GM08714 (cell line): Measurements from ENCODE around the gene PRR14L.

ENCODE experiments used
- H3K4me3 ChIP-seq: fragments of 200-500 bp; sonication (Bioruptor generic); 2 replicates; pipeline ENCODE4 v1.5.1; 2014; ENCODE audit warnings: mild to moderate bottlenecking, low read length, inconsistent platforms
- ZNF274 ChIP-seq: IDR thresholded peaks from 2 replicates; pipeline ENCODE4 v1.6.1; 2012; ENCODE audit warnings: mild to moderate bottlenecking, low read depth, low read length

Gene PRR14L

GRCh38 chr22:31651664-31652063 lies 98.3 kb downstream of the PRR14L start:
- TF ChIP-seq ZNF274 = no peak
- no peak overlapping the region for H3K4me3 ChIP-seq

- no peak for TF ChIP-seq ZNF274
- H3K4me3 ChIP-seq = no peak overlapping the region
These were observed 99.5 kb downstream of the PRR14L start for GRCh38 chr22:31650391-31650790.

- H3K4me3 ChIP-seq = no peak overlapping the region
- TF ChIP-seq ZNF274 = no peak
These were observed 102.2 kb downstream of the PRR14L start for GRCh38 chr22:31647523-31648320.

- TF ChIP-seq ZNF274 = no peak
- H3K4me3 ChIP-seq = no peak overlapping the region
These were observed 102.9 kb downstream of the PRR14L start for GRCh38 chr22:31647066-31647465.

GRCh38 chr22:31646186-31647019 lies 103.5 kb downstream of the PRR14L start:
- TF ChIP-seq ZNF274 = no peak
- no peak overlapping the region for H3K4me3 ChIP-seq

GRCh38 chr22:31639436-31640039 lies 110.4 kb downstream of the PRR14L start:
- H3K4me3 ChIP-seq = no peak overlapping the region; the same call in 1 of the 2 replicates
- no peak for TF ChIP-seq ZNF274

- H3K4me3 ChIP-seq = peak overlapping the region; percentile 48; the same call in 1 of the 2 replicates
- no peak for TF ChIP-seq ZNF274
These were observed 111.9 kb downstream of the PRR14L start for GRCh38 chr22:31637891-31638618.

- peak overlapping the region; percentile 48; the same call in 1 of the 2 replicates for H3K4me3 ChIP-seq
- no peak for TF ChIP-seq ZNF274
These were observed 112.5 kb downstream of the PRR14L start for GRCh38 chr22:31637447-31637890.

GRCh38 chr22:31635638-31636306 lies 114.2 kb downstream of the PRR14L start:
- TF ChIP-seq ZNF274 = no peak
- no peak overlapping the region for H3K4me3 ChIP-seq

- TF ChIP-seq ZNF274 = no peak
These were observed 118.5 kb downstream of the PRR14L start for GRCh38 chr22:31631436-31631835.

More at GRCh38 chr22:31631436-31631835, 118.5 kb downstream of the PRR14L start:
- peak overlapping the region; percentile 73; the same call in 1 of the 2 replicates for H3K4me3 ChIP-seq
